IMR-90 (cell line): ENCODE data around the gene GPR171. TPM values are rescaled to one million over a fixed set of nuclear protein-coding genes. Genes with fewer than 3 reads are reported as not detected.

Source experiments
- ATAC-seq: fragments of 200-7000 bp; cut with Tn5 transposase; 2 replicates; pipeline ENCODE4 v1.9.1; 2020; ENCODE audit warnings: low read depth, mild to moderate bottlenecking, moderate library complexity
- BruUV-seq: library from RNA; stranded (reverse); fragments of 400-500 nt; replicated peaks from 2 replicates; lab custom pipeline; 2021; lab: Mats Ljungman, UMichigan
- CTCF ChIA-PET: fragments of 300-600 bp; formaldehyde crosslinking; extraction: SDS; loops from one replicate; lab custom pipeline; 2021; ENCODE audit warnings: antibody characterized with exemption; lab: Yijun Ruan, JAX
- POLR2A ChIA-PET: fragments of 300-600 bp; sonication (Branson Sonifier 250); formaldehyde crosslinking; loops from one replicate; lab custom pipeline; 2022; ENCODE audit warnings: antibody characterized with exemption; ENCODE audit not compliant: unreplicated experiment; lab: Charles Lee
- DNase-seq: peaks from one replicate; pipeline ENCODE4 v3.0.0; 2013
- H2AFZ ChIP-seq: replicated peaks from 2 replicates; pipeline ENCODE3; 2013; ENCODE audit warnings: low read length, mild to moderate bottlenecking; ENCODE audit not compliant: poor library complexity
- H2AK5ac ChIP-seq: 2 replicates; pipeline ENCODE4 v1.6.1; 2013; ENCODE audit warnings: low read depth, low read length, inconsistent platforms
- H2AK9ac ChIP-seq: replicated peaks from 2 replicates; pipeline ENCODE3; 2013; ENCODE audit warnings: mild to moderate bottlenecking, low read depth, low read length, moderate library complexity; ENCODE audit not compliant: poor library complexity
- H2BK120ac ChIP-seq: 2 replicates; pipeline ENCODE4 v1.6.1; 2013; ENCODE audit warnings: low read depth, low read length, inconsistent platforms
- H2BK15ac ChIP-seq: 3 replicates; pipeline ENCODE4 v1.6.1; 2013; ENCODE audit warnings: low read depth, low read length, inconsistent platforms
- H2BK20ac ChIP-seq: 2 replicates; pipeline ENCODE4 v1.6.1; 2013; ENCODE audit warnings: low read depth, mild to moderate bottlenecking, inconsistent platforms, low read length, moderate library complexity
- H2BK5ac ChIP-seq: 2 replicates; pipeline ENCODE4 v1.6.1; 2013; ENCODE audit warnings: mild to moderate bottlenecking, low read depth, low read length, inconsistent platforms; ENCODE audit not compliant: poor library complexity, severe bottlenecking
- H3K14ac ChIP-seq: replicated peaks from 2 replicates; pipeline ENCODE4 v1.6.1; 2013; ENCODE audit warnings: low read depth, low read length, inconsistent platforms
- H3K18ac ChIP-seq: 2 replicates; pipeline ENCODE4 v1.6.1; 2013; ENCODE audit warnings: low read depth, low read length, control low read depth
- H3K23ac ChIP-seq: 2 replicates; pipeline ENCODE4 v1.6.1; 2013; ENCODE audit warnings: low read depth, low read length, inconsistent platforms
- H3K27ac ChIP-seq: 2 replicates; pipeline ENCODE4 v1.5.1; 2013; ENCODE audit warnings: mild to moderate bottlenecking, control low read depth, low read length; ENCODE audit not compliant: insufficient read depth
- H3K27me3 ChIP-seq: 2 replicates; pipeline ENCODE4 v1.6.1; 2013; ENCODE audit warnings: low read length; ENCODE audit not compliant: control insufficient read depth, insufficient read depth
- H3K36me3 ChIP-seq: 2 replicates; pipeline ENCODE4 v1.6.1; 2013; ENCODE audit warnings: low read length, mixed read lengths; ENCODE audit not compliant: control insufficient read depth, insufficient read depth
- H3K4ac ChIP-seq: 2 replicates; pipeline ENCODE4 v1.6.1; 2013; ENCODE audit warnings: low read depth, low read length, inconsistent platforms
- H3K4me1 ChIP-seq: 2 replicates; pipeline ENCODE4 v1.6.1; 2013; ENCODE audit warnings: low read length, mixed read lengths; ENCODE audit not compliant: control insufficient read depth, insufficient read depth
- H3K4me2 ChIP-seq: 2 replicates; pipeline ENCODE4 v1.6.1; 2013; ENCODE audit warnings: low read depth, mild to moderate bottlenecking, control low read depth, low read length, moderate library complexity
- H3K4me3 ChIP-seq: 2 replicates; pipeline ENCODE4 v1.5.1; 2013; ENCODE audit warnings: low read depth, mild to moderate bottlenecking, control low read depth, low read length, moderate library complexity; ENCODE audit not compliant: insufficient read depth
- H3K56ac ChIP-seq: 2 replicates; pipeline ENCODE4 v1.6.1; 2013; ENCODE audit warnings: low read length, inconsistent platforms; ENCODE audit not compliant: insufficient read depth; ENCODE audit errors: extremely low read depth
- H3K79me1 ChIP-seq, 2 experiments: 2 replicates each; pipeline ENCODE4 v1.6.1; 2013; ENCODE audit warnings: low read length in 2 of 2, inconsistent platforms in 1 of 2, low read depth in 1 of 2
- H3K9ac ChIP-seq: 2 replicates; pipeline ENCODE4 v1.6.1; 2013; ENCODE audit warnings: low read depth, low read length, control low read depth
- H3K9me1 ChIP-seq: 2 replicates; pipeline ENCODE4 v1.6.1; 2013; ENCODE audit warnings: low read length, inconsistent platforms; ENCODE audit not compliant: insufficient read depth
- H3K9me3 ChIP-seq: 2 replicates; pipeline ENCODE4 v1.6.1; 2013; ENCODE audit warnings: low read length; ENCODE audit not compliant: control insufficient read depth, insufficient read depth
- H4K20me1 ChIP-seq: 2 replicates; pipeline ENCODE4 v1.6.1; 2013; ENCODE audit warnings: low read length, inconsistent platforms; ENCODE audit not compliant: insufficient read depth
- H4K5ac ChIP-seq: 2 replicates; pipeline ENCODE4 v1.6.1; 2013; ENCODE audit warnings: mild to moderate bottlenecking, low read depth, low read length, control low read depth
- H4K8ac ChIP-seq, 2 experiments: 2 replicates each; pipeline ENCODE4 v1.6.1; 2013; ENCODE audit warnings: low read depth in 2 of 2, low read length in 2 of 2, control low read depth in 1 of 2, inconsistent platforms in 1 of 2
- H4K91ac ChIP-seq: 2 replicates; pipeline ENCODE4 v1.6.1; 2013; ENCODE audit warnings: low read depth, low read length, inconsistent platforms; ENCODE audit not compliant: insufficient read depth
- BHLHE40 ChIP-seq: fragments of 150-350 bp; IDR thresholded peaks from 2 replicates; pipeline ENCODE4 v1.6.1; 2016; ENCODE audit warnings: mild to moderate bottlenecking, low read depth, low read length
- CEBPB ChIP-seq: IDR thresholded peaks from 2 replicates; pipeline ENCODE4 v1.6.1; 2012; ENCODE audit warnings: low read depth, low read length, improper control_type of control experiment
- CHD1 ChIP-seq: IDR thresholded peaks from 2 replicates; pipeline ENCODE4 v1.6.1; 2012; ENCODE audit warnings: low read depth, low read length, improper control_type of control experiment
- FOS ChIP-seq: fragments of 150-350 bp; IDR thresholded peaks from 2 replicates; pipeline ENCODE4 v1.6.1; 2016; ENCODE audit warnings: low read depth, low read length
- MAFK ChIP-seq: IDR thresholded peaks from 2 replicates; pipeline ENCODE4 v1.6.1; 2012; ENCODE audit warnings: low read depth, low read length, improper control_type of control experiment
- MAZ ChIP-seq: IDR thresholded peaks from 2 replicates; pipeline ENCODE4 v1.6.1; 2012; ENCODE audit warnings: low read depth, mild to moderate bottlenecking, low read length, improper control_type of control experiment, moderate library complexity, borderline replicate concordance
- MXI1 ChIP-seq: IDR thresholded peaks from 2 replicates; pipeline ENCODE4 v1.6.1; 2012; ENCODE audit warnings: low read depth, mild to moderate bottlenecking, low read length, moderate library complexity, borderline replicate concordance
- NFE2L2 ChIP-seq: fragments of 150-350 bp; IDR thresholded peaks from 2 replicates; pipeline ENCODE4 v1.6.1; 2016; ENCODE audit warnings: low read depth, mild to moderate bottlenecking, low read length
- POLR2A ChIP-seq: IDR thresholded peaks from 2 replicates; pipeline ENCODE4 v1.6.1; 2012; ENCODE audit warnings: mild to moderate bottlenecking, low read depth, low read length
- RAD21 ChIP-seq: IDR thresholded peaks from 2 replicates; pipeline ENCODE4 v1.6.1; 2012; ENCODE audit warnings: low read length, improper control_type of control experiment
- RCOR1 ChIP-seq: IDR thresholded peaks from 2 replicates; pipeline ENCODE4 v1.6.1; 2012; ENCODE audit warnings: mild to moderate bottlenecking, low read length, improper control_type of control experiment; ENCODE audit not compliant: insufficient replicate concordance
- RFX5 ChIP-seq: IDR thresholded peaks from 2 replicates; pipeline ENCODE4 v1.8.0; 2012; ENCODE audit warnings: low read depth, mild to moderate bottlenecking, low read length, moderate library complexity
- SMC3 ChIP-seq: fragments of 150-350 bp; IDR thresholded peaks from 2 replicates; pipeline ENCODE4 v1.6.1; 2016; ENCODE audit warnings: low read depth, mild to moderate bottlenecking, antibody characterized with exemption, low read length, moderate library complexity
- WGBS, 2 experiments: methylation state at CpG; one replicate each; pipeline versions ENCODE4 v1.1.5 to v1.1.7; 2013; ENCODE audit warnings: missing lambda C conversion rate in 2 of 2; ENCODE audit not compliant: insufficient read length in 1 of 2; ENCODE audit errors: extremely low coverage in 2 of 2; 5-methylcytosine and 5-hydroxymethylcytosine counted together
- dilution Hi-C: fragments of 300-500 bp; cut with HindIII; formaldehyde crosslinking; loops from one replicate; pipeline ENCODE4 v1.14.3; 2018; ENCODE audit warnings: low sequenced_read_pairs; ENCODE audit not compliant: unreplicated experiment
- in situ Hi-C: fragments of 300-500 bp; cut with MboI; formaldehyde crosslinking; loops from 3 replicates; pipeline ENCODE4 v1.14.3; 2019; ENCODE audit warnings: low sequenced_read_pairs, inconsistent platforms, mixed read lengths
- intact Hi-C: fragments of 100-400 bp; cut with micrococcal nuclease; formaldehyde crosslinking; loops from 2 replicates; pipeline ENCODE4 v1.10.0; 2022
- polyA plus RNA-seq, 3 experiments: library from polyadenylated mRNA; depleted of rRNA; stranded (reverse); fragments of >200 nt; gene quantifications; 2 replicates each; pipeline ENCODE4 v1.2.3, GENCODE V29; 2012; ENCODE audit warnings: low replicate concordance in 1 of 3
- total RNA-seq: library from RNA; depleted of rRNA; stranded (reverse); fragments of >200 nt; gene quantifications from 2 replicates; pipeline ENCODE4 v1.2.3, GENCODE V29; 2012
- TF ChIP-seq, protein P1 (sequence below): fragments of 150-350 bp; IDR thresholded peaks from 2 replicates; pipeline ENCODE4 v1.6.1; 2017; ENCODE audit warnings: mild to moderate bottlenecking, antibody characterized with exemption, low read length, low read depth
- TF ChIP-seq, protein P2 (sequence below): conservative IDR thresholded peaks from 2 replicates; pipeline ENCODE4 v1.5.1; 2012; ENCODE audit warnings: mild to moderate bottlenecking, low read depth, low read length, improper control_type of control experiment
- TF ChIP-seq, protein P3 (sequence below): fragments of 150-350 bp; IDR thresholded peaks from 2 replicates; pipeline ENCODE4 v1.6.1; 2016; ENCODE audit warnings: low read depth, mild to moderate bottlenecking, low read length, moderate library complexity, borderline replicate concordance

Gene GPR171
- total and polyA plus RNA-seq, 2 of the 4 experiments (the other 2 are of a cell fraction), result not detected

DNA sequence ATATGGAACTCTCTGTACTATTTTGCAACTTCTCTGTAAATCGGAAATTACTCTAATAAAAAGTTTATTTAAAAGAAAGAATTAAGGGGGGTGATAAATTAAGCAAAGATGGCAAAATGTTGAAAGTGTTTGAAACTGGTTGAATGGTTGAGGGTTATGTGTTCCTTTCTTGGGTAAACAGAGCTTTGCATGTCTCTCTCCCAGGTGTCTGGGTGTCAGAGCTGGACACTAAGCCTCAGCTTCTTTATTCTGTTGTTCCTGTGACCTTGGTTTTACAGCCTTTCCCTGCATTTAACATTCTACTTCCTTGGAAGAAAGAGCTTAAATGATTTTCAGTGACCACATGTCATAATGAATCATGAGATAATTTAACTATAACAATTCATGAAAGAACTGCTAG lies 7.2 kb downstream of the GPR171 start:
- no peak for TF ChIP-seq MAZ
- no peak for TF ChIP-seq SMC3
- no peak for TF ChIP-seq FOS
- TF ChIP-seq, protein P1, sequence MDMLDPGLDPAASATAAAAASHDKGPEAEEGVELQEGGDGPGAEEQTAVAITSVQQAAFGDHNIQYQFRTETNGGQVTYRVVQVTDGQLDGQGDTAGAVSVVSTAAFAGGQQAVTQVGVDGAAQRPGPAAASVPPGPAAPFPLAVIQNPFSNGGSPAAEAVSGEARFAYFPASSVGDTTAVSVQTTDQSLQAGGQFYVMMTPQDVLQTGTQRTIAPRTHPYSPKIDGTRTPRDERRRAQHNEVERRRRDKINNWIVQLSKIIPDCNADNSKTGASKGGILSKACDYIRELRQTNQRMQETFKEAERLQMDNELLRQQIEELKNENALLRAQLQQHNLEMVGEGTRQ, result no peak
- TF ChIP-seq, protein P2, sequence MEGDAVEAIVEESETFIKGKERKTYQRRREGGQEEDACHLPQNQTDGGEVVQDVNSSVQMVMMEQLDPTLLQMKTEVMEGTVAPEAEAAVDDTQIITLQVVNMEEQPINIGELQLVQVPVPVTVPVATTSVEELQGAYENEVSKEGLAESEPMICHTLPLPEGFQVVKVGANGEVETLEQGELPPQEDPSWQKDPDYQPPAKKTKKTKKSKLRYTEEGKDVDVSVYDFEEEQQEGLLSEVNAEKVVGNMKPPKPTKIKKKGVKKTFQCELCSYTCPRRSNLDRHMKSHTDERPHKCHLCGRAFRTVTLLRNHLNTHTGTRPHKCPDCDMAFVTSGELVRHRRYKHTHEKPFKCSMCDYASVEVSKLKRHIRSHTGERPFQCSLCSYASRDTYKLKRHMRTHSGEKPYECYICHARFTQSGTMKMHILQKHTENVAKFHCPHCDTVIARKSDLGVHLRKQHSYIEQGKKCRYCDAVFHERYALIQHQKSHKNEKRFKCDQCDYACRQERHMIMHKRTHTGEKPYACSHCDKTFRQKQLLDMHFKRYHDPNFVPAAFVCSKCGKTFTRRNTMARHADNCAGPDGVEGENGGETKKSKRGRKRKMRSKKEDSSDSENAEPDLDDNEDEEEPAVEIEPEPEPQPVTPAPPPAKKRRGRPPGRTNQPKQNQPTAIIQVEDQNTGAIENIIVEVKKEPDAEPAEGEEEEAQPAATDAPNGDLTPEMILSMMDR, result no peak
- no peak for TF ChIP-seq MXI1
- TF ChIP-seq RFX5, result no peak
- TF ChIP-seq RCOR1, result no peak
- TF ChIP-seq, protein P3, sequence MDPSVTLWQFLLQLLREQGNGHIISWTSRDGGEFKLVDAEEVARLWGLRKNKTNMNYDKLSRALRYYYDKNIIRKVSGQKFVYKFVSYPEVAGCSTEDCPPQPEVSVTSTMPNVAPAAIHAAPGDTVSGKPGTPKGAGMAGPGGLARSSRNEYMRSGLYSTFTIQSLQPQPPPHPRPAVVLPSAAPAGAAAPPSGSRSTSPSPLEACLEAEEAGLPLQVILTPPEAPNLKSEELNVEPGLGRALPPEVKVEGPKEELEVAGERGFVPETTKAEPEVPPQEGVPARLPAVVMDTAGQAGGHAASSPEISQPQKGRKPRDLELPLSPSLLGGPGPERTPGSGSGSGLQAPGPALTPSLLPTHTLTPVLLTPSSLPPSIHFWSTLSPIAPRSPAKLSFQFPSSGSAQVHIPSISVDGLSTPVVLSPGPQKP, result no peak
- no peak for TF ChIP-seq CHD1
- TF ChIP-seq MAFK, result no peak
- no peak for TF ChIP-seq CEBPB
- TF ChIP-seq POLR2A, result no peak
- TF ChIP-seq RAD21, result no peak
- TF ChIP-seq NFE2L2, result no peak
- TF ChIP-seq BHLHE40, result no peak
- Histone ChIP-seq H3K79me1 (no peaks in the 10 kb centered on the region), H3K36me3 (no peaks in the 10 kb centered on the region), H3K4ac (no peak overlapping the region), H4K20me1 (no peaks in the 10 kb centered on the region), H3K4me3 (no peak overlapping the region), H2BK20ac (no peak overlapping the region), H3K4me2 (no peak overlapping the region), H2BK15ac (no peak overlapping the region), H2BK120ac (no peak overlapping the region), H2AK5ac (no peak overlapping the region), H3K27ac (no peak overlapping the region), H3K9me1 (peaks cover 3% of the 10 kb centered on the region; the same call in 1 of the 2 replicates), H2AK9ac (no peak overlapping the region), H3K9ac (no peak overlapping the region), H3K9me3 (no peaks in the 10 kb centered on the region), H2AFZ (no peak overlapping the region), H3K4me1 (peaks cover 2% of the 10 kb centered on the region; the same call in 1 of the 2 replicates), H3K56ac (no peak overlapping the region), H3K18ac (no peak overlapping the region), H3K14ac (no peak overlapping the region), H4K8ac (no peak overlapping the region), H2BK5ac (no peak overlapping the region), H4K5ac (no peak overlapping the region), H3K23ac (no peak overlapping the region), H3K27me3 (no peaks in the 10 kb centered on the region), H4K91ac (no peak overlapping the region)
- WGBS, 2 experiments, result no CpG with 5 or more reads among the region's 1 CpG
- in situ Hi-C loops, result no loop called here
- POLR2A ChIA-PET, result interaction anchor here (0.5 kb wide), 1 partner anchor 15 kb away, joined by 6 read pairs; no protein-coding TSS in a partner anchor
- BruUV-seq, result no TSS peak
- CTCF ChIA-PET, result interaction anchor here (0.6 to 1.2 kb wide), 2 partner anchors 12 to 1625 kb away, joined by 4 to 5 read pairs; no protein-coding TSS in a partner anchor
- ATAC-seq (no peak), DNase-seq (no peak)
- dilution Hi-C loops, result no loop called here
- intact Hi-C loops, result no loop called here
